Superior temporal gyrus (tissue), 1 donor: ENCODE data around the gene LONP1.
"Not testable (repeated sequence)": the region's sequence is repeated elsewhere in the genome, so short reads cannot be mapped to it uniquely, and the experiment has no call there.

ENCODE experiments used
- DNase-seq: peaks from one replicate; pipeline ENCODE4 v3.0.0-alpha.2; 2016; ENCODE audit errors: extremely low spot score

Gene LONP1

DNA sequence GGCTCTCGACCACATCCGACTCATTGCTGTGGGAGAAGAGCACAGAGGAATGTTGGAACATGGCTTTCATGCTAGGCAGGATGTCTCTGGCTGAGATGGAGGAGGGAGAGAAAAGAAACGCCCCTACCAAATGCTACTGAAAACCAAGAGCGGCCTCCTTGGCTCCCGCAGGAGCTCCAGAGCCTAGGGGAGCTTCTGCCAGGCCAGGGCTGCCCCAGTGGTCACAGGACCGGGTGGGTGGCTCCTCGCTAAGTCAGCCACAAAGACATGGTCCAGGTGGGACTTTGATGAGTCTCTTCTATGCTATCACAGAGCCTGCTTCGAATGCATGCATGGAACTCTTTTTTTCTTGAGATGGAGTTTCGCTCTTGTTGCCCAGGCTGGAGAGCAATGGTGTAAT is 6.7 kb downstream of the LONP1 start:
- no peak for DNase-seq

DNA sequence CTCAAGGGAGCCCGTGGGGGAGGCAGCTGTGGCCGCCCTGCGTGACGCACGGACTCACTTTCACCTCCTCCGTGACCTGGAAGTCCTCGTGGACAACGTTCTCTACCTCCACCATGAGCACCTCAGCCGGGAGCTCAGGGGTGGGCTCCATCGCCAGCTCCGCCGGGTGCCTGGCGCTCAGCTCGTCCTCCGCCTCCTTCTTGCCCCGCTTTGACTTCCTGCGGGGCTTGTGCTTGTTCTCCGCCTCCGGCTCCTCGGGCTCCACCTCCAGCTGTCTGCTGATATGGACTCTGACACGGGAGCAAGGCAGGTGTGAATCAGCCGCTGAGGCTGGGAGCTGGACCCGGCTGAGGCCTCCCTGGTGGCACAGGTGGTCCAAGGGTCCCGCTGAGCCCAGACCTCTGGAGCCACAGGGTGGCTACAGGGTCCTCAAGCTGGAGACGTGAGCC is 8.2 kb downstream of the LONP1 start:
- no peak for DNase-seq

DNA sequence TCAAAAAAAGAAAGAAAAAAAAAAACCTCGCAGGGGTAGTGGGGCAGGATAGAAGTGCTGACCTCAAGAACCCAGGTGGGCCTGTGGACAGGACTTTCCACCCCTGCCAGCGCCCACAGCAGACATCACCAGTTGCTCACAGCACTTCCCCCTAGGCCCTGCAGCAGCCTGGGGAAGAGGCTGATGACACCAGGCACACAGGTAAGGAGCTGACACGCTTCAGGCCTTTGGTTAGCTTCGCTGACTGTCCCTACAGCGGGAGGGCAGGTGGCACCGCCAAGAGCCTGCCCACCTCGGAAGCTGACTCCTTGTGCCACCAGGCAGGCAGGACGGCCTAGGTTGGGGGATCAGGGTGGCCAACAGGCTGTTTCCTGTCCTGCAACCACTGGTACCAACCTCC is 8.9 kb downstream of the LONP1 start:
- DNase-seq, result no peak

DNA sequence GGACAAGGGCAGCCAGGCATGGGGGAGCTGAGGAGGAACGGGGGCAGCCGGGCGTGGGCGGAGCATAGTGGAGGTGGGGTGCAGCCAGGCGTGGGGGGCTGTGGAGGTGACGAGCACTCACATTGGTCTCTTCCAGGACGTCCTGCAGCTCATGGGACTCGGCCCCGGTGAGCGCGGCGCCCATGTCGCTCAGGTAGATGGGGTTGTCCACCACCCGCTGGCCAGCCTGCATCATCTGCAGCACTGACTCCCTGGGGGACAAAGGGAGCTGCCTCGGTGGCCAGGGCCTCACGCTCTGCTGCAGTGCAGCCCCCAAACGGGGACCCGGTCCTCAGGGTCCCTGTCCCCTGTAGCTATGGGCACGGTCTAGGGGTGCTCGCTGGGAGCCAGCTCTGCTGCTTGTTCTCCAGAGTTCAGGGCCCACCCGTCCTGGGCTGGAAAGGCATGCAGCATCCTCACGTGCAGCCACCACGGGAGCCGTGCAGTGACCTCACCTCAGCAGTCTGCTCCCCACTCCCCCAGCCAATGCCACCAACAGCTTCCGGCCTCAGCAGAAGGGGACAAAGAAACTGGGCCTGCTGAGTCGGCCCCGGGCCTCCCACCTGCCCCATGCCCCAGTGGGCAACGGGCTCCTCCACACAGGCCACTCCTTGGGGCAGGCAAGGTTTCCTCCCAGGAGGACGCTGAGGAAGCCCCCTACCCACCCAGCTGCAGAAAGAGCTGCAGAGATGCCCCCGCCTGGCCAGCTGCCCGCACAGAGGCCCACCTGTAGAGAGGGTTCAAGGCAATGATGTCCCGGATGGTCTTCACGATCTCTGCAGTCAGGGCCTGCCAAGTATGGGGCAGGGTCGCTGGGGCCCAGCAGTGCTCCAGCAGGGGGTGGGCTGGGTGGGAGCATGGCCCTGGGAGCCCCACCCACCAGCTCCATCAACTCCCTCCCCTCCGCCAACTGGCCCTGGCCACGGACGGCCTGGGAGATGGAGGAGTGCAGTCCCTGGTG is 12.1 kb downstream of the LONP1 start:
- DNase-seq, result no peak

DNA sequence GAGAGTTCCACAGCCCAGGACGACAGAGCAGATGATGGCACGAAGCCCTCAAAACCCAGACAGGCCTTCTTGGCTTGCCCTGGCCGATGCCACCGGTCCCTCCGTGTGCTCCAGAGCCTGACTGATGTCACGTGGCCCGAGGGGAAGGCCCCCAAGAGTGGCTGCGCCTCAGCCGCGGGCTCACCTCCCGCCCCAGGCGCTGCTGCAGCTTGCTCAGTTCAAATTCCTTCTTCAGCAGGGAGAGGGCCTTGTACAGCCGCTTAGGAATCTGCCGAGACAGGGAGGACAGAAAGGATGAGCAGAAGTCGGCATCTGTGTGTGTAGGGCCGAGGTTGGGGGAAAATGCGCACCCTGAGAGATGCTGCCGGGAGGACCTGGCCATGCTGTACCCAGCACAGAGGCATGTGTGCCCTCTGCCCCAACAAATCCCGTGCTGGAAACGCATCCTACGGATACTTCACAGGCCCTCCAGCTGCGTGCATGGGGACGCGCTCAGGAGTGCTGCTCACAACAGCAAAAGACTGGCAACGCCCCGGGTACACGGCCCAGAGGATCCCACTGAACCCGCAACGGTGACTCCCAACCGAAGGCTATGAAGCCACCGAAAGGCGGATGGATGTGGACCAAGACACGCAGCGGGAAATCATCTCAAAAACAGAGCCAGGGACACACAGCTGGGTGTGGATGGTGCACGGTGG is 12.9 kb downstream of the LONP1 start:
- no peak for DNase-seq

DNA sequence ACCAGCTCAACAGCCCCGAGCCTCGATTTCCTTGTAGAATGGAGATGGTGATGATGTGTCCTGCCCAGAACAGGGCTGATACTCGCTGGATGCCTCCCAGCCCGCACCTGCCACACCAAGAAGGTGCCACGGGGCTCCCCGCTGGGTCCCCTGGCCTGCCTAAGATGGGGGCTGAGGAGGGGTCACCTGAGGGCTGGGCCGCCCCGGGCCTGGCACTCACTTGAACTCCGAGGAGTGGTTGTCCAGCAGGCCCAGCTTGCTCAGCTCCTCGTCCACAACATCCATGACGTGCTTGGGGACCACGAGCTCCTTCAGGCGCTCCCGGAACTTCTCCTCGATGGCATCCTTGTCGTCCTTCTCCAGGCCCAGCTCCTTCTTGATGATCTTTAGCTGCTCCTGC is 14.4 kb downstream of the LONP1 start:
- no peak for DNase-seq

DNA sequence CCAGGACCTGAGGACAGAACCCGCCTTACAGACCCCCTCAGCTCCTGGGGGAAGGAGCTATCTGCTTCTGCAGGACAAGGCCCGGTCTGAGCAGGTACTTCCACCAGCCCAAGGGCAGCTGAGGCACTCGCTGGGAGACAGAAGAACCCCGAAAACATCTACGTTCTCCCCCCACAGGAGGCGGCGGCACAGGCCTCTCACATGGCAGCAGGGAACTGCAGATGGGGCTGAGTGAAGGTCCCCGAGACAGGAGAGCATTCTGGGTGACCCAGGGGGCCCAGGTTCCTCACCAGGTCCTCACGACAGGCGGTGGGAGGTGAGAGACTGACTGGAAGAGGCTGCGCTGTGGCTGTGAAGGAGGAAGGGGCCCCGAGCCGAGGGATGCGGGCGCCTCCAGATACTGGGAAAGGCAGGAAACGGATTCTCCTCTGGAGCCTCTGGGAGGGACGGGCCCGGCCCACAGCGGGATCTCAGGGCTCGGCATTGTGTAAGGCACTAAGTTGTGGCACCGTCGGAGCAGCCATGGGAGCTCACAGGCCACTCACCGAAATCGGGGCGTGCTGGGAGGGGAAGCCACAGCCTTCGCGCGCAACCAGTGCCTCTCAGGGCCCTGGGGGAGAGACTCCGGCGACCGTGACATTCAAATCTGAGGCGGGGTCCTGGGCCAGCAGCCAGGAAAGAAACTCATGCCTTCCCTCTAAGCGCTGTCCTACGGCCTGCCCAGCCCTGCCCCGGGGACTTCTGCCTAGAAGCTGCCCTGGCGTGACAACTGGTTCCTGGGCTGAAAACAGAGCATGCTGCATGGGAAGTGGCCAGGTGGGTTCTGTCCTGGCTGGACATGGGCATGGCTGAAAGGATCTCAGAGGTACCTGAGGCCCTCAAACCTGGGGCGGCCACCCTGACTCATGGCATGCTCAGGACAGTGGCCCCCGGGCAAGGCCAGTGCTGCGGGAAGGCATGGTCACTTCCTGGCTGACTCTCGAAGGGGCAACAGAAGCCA is 15.8 kb downstream of the LONP1 start:
- DNase-seq, result no peak

DNA sequence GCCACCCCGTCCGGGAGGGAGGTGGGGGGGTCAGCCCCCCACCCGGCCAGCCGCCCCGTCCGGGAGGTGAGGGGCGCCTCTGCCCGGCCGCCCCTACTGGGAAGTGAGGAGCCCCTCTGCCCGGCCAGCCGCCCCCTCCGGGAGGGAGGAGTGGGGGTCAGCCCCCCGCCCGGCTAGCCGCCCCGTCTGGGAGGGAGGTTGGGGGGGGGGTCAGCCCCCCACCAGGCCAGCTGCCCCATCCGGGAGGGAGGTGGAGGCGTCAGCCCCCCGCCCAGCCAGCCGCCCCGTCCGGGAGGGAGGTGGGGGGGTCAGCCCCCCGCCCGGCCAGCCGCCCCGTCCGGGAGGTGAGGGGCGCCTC is 17.9 kb downstream of the LONP1 start:
- DNase-seq, result not testable (repeated sequence)

DNA sequence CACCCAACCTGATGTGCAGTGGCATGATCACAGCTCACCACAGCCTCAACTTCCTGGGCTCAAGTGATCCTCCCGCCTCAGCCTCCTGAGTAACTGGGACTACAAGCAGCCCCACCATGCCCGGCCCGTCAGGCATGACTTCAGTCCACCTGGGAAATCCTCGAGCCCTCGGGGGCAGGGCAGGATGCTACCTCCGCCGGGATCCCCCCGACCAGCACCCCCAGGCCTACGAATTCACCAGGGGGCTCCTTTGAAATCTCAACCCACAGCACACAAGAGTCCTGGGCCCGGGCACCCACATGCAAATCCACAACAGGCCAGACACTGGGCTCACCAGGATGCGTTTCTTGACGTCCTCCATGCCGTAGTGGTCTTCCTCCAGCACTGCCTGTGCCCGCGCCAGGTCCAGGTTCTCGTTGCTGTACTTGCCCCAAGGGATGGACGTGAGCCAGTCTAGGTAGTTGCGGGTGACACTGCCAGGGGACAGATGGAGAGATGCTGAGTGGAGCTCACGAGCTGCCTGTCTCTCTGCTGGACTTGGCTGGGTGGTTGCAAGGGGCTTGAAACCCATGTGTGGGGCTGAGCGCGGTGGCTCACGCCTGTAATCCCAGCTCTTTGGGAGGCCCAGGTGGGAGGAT is 19.4 kb downstream of the LONP1 start:
- no peak for DNase-seq

DNA sequence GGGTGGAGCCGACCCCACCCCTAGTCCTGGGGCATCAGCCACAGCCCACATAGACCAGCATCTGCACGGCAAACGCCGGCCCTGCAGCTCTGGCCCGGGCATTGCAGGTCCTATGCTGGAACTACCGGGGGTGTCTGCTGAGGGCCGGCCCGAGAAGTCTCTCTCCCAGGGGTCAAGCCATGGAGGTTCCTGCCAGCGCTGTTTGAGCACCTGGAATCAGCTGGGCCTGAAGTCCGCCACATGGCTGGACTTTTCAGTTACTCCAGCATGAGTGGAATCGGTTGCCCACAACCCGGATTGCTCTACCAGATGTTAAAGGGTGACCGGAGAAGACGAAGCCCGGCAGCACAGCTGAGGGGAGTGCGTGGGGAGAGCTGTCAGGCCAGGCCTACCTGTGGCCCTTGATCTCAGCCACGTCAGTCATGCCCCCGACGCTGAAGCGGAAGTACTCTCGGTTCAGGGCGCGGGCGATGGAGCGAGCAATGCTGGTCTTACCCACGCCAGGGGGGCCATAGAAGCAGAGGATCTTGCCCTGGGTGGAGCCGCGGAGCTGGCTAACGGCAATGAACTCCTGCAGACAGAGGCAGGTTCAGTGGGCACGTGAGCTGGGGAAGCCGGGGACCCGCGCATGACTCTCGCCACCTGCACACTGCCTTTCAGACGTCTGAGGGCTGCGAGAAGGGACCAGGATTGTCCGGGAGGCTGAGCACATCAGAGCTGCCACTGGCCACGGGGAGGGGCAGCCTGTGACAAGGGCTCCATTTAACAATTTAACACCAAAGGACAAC is 21.1 kb downstream of the LONP1 start:
- DNase-seq, result no peak

DNA sequence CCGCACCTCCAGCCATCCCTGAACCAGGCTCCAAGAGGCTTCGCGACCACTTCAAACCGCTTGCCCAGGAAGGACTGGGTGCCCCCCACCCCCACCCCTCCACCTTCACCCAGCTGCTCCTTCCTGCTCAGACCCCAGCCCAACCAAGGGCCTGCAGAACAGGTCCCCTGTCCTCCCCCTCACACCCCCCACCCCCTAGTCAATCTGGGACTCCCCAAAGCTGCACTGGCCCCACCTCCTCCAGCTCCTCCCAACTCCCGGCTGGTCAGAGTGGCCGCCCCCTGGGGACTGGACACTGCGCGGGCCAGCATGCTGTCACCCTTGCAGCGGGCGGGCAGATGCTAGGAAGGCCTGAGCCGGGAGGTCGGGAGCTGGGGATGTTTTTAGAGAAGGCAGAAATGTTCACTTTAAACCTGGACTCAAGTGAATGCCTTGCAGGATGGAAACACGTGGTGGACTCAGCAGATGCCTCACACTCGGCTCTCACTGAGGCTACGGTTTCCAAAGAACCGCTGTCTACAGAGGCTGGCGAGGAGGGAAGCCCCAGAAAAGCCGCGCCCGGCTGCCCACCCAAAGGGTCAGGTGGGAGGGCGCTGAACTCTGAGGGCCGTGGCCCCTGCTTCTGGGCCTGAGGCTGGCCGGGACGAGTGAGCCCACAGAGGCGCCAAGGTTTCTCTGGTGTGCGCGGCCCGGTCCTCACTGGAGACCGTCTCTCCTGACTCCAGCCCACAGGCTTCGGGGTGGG is 21.9 kb downstream of the LONP1 start:
- no peak for DNase-seq

DNA sequence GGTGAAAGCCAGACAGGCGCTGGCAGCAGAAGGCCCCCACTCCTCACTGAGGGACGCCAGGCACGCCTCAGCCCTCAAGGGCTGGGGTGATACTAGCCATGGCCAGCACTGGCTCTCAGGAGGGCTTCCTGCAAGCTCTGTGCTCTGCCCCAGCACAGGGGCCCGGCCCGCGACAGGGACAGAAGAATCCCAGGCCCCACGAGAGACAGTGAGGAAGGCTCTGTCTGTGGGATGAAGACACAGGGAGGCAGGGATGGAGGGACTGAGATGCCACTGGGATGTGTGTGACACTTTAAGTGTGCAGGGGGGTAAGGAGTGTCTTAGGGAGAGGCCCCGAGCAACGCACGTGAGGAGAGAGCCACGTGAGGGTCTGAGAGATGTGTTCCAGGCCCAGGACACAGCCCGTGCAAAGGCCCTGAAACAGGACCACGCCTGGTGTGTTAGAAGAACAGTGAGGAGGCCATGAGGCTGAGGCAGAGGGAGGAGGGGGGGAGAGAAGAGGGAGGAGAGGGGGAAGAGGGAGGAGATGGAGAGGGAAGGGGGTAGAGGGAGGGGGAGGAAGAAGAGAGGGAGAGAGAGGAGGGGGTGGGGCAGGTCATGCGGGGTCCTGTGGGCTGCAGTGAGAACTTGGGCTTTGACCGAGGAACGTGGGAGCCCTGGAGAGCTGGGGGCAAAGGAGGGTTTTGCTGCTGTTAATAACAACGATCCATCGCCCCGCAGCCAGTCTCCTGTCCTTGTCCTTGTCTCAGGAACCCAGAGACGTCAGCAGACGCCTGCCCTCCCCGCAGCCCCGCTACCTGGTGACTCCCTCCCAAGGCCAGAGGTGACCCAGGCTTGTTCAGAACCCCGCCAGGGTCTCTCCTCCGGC is 22.7 kb downstream of the LONP1 start:
- DNase-seq, result no peak

DNA sequence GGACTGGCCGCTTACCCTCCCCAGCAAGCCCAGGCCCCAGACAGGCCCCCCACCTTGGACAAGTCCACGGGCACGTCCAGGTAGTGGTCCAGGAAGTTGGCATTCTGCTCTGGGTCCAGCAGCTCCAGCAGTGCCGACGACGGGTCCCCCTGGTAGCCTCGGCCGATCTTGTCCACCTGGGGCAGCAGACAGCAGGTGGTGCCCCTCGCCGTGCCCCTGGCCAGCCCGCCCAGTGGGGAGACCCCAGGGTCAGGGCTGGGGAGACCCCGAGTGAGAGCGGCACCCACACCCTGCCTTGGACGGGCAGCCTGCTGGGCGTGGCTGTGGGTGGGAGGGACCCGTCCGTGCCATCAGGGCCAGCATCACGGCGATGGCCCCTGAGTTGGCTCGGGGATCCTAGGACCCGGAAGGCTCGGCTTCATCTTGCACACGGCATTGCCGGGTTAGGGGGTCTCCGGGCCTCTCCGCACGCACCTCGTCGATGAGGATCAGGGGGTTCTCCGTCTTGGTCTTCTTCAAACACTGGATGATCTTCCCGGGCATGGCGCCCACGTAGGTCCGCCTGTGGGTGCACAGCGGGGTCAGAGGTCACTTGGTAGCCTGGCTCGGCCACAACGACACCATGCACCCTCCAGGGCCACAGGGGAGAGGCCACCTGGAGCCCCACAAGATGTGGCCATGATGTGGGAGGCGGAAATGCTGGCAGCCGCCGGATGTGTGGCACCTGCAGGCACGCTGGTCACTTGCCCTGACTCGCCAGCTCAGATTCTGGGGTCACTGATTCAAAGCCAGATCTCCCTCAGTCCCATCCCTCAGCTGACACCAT is 23.5 kb downstream of the LONP1 start:
- no peak for DNase-seq

DNA sequence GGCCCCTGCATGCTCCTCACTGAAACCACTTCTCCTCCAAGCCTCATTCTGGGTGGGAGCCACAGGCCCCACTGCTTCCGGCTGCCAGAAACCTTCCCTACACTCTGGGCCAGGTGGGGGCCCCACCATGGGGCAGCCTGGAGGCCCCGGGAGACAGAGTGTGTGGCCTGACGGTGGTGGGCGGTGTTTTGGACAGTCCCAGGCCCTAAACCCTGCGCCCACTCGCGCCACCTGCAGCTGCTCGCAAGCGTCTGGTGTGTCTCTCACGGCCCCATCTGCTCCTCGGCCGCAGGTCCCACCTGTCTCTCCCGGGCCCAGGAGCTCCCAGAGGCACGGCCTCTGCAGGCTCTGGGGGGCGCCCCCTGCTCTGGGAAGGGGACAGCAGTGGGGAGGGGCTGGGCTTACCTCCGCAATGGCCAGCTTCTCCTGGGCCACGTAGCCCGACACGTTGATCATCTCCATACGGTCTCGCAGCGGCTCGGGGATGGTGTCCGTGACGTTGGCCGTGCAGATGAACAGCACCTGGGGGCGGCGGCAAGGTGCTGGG is 24.2 kb downstream of the LONP1 start:
- DNase-seq, result no peak

DNA sequence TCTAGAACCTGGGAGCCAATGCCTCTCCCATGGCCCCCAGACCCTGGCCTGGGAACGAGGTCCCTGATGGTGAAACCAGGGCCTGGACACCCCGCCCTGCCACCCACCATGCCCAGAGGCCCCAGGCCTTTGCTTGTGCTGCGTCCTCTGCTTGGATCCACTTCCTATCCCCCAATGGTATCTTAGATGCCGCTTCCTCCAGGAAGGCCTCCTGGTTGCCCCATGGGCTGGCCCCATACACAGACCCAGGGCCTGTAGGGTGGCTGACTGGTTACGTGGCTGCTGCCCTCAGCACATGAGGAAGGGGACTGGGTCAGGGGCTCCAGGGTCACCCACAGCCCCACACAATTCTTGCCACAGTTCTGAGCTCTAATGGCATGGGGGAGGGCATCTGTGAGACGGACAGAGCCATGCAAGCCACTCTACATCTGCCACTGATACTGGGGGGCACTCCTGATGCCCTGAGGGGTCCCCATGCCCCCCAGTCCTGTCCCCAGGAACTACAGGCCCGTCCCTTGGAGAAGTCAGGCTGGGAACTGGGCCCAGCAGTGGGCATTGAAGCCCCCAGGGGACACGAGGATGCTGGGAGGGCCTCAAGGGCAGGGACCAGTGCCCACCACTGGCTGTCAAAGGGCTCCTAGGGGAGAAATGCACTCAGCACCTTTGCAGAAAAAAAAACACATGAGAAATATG is 24.8 kb downstream of the LONP1 start:
- no peak for DNase-seq

DNA sequence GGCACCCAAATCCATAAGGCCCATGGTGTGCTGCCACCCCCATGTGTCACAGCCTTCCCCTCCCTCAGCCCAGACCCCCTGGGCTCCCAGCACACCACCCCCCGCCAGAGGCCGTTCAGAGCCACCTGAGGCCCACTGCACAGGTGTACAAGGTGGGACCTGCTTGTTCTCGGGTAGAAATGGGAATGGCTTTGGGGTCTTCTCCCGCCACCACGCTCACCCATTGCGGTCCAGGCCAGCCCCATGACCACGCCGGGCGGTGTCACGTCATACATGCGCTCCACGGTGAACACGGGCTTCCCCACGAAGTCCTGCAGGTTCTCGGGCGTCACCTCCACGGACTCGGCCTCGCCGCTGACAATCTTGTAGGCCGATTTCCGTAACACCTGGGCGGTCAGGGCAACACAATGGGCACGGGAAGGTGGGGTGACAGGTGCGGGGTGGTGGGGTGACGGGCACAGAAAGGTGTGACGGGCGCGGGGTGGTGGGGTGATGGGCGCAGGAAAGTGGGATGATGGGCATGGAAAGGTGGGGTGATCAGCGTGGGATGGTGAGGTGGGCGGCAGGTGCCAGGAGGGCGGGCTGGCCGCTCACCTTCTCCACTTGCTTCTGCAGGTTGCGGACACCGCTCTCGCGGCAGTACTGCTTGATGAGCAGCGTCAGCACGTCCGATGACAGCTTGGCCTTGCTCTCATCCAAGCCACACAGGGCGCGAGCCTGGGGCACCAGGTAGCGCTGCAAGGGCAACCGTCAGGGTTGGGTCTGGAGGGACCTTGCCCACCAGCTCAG is 25.6 kb downstream of the LONP1 start:
- DNase-seq, result no peak
